ENCODE results near the gene SEPTIN10. TPM values are rescaled to one million over a fixed set of nuclear protein-coding genes. Genes with fewer than 3 reads are reported as not detected.

Gene SEPTIN10
- total RNA-seq, 2 donors from 2014 or later = 41.5 to 69.8 TPM

DNA sequence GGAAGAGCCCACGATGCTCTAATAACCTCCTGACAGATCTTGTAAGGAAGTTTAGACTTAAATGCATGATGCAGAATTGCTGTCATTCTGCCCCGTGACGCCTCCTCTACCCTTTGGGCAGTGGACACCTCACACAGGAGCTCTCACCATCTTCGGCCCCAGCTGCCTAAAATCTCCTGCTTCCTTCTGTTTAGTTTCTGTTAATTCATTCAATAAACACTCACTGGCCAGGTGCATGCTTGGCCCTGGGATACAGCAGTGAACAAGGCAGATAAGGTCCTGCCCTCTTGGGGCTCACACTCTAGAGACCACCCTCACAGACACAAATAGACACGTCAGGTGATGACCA lies 81.1 kb downstream of the SEPTIN10 start:
- Histone ChIP-seq H3K36me3 (no peaks in the 10 kb centered on the region), H3K9ac (ENCODE audit: low read depth in 2 of 2, low read length in 2 of 2) (no peak overlapping the region), H3K9me3 (no peaks in the 10 kb centered on the region), H3K4me1 (no peaks in the 10 kb centered on the region), H3K27me3 (no peaks in the 10 kb centered on the region), H3K27ac (no peak overlapping the region), H3K4me3 (no peak overlapping the region)
- TF ChIP-seq, protein P1, sequence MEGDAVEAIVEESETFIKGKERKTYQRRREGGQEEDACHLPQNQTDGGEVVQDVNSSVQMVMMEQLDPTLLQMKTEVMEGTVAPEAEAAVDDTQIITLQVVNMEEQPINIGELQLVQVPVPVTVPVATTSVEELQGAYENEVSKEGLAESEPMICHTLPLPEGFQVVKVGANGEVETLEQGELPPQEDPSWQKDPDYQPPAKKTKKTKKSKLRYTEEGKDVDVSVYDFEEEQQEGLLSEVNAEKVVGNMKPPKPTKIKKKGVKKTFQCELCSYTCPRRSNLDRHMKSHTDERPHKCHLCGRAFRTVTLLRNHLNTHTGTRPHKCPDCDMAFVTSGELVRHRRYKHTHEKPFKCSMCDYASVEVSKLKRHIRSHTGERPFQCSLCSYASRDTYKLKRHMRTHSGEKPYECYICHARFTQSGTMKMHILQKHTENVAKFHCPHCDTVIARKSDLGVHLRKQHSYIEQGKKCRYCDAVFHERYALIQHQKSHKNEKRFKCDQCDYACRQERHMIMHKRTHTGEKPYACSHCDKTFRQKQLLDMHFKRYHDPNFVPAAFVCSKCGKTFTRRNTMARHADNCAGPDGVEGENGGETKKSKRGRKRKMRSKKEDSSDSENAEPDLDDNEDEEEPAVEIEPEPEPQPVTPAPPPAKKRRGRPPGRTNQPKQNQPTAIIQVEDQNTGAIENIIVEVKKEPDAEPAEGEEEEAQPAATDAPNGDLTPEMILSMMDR (IDR thresholded peaks at IDR 0.05) = no peak
- intact Hi-C loops (cut with DNase I) = no loop called here
- no peak for DNase-seq

DNA sequence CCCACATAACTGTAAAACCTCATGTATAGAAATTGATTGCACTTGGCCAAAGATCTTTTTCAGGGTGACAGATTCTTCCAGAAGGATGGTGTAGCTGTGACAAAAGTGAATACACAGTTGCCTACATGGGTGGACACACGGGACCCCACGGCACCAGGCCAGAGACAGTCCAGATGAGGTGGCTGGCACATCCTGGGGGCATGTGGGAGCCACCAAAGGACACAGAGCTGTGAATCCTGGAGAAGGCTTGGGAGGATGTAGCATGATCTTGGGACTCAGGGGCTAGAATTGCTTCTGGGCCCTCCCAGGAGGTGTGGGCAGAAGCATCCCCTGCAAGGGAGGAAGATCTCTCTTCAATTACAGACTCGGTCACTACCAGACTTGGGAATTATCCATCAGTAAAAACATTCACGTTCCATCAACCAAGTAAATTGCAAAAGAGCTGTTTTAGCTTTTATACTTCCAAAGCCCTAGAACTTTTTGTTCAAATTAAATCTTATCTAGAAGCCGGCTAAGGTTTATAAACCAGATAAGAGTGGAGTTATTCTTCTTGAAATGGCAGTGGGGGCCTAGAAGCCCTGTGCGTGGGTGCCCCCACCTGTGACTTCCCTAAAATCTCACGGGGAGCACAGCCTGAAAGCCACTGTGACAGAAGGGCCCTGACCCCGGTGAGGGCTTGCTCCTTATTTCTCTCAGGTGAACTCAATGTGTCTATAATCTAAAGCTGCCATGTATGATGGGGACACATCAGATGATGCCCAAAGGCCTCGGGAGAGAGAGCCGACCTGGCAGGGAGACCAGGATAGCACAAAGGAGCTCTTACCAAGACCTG lies 81.7 kb downstream of the SEPTIN10 start:
- Histone ChIP-seq H3K9ac (ENCODE audit: low read depth in 2 of 2, low read length in 2 of 2) (no peak overlapping the region), H3K4me1 (no peaks in the 10 kb centered on the region), H3K9me3 (no peaks in the 10 kb centered on the region), H3K27ac (no peak overlapping the region), H3K4me3 (no peak overlapping the region), H3K36me3 (no peaks in the 10 kb centered on the region), H3K27me3 (no peaks in the 10 kb centered on the region)
- TF ChIP-seq, protein P1 (IDR thresholded peaks at IDR 0.05) = no peak
- intact Hi-C loops (cut with DNase I) = no loop called here
- no peak for DNase-seq

DNA sequence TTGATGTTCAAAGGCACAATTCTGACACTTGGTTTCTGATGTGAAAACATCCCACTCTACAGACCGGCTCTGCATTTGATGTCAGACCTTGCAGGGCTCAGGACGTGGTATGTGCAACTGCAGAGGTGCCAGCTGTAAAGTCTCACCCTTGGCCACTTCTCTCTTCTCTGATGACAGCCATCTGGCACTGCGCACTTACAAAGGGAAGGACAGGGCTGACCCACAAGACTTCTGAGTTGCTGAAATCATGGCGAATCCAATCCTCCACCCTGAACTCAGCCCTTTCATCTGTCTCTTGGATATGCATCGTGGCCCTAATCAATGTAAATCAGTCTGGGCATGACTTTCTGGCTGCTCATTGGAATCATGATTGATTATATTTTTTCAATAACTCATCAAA lies 82.5 kb downstream of the SEPTIN10 start:
- intact Hi-C loops (cut with DNase I) = no loop called here
- H3K27ac ChIP-seq = no peak overlapping the region
- H3K4me3 ChIP-seq = no peak overlapping the region
- no peaks in the 10 kb centered on the region for H3K9me3 ChIP-seq
- TF ChIP-seq, protein P1 (IDR thresholded peaks at IDR 0.05) = no peak
- no peaks in the 10 kb centered on the region for H3K36me3 ChIP-seq
- no peak for DNase-seq
- no peaks in the 10 kb centered on the region for H3K4me1 ChIP-seq
- no peaks in the 10 kb centered on the region for H3K27me3 ChIP-seq
- H3K9ac ChIP-seq (ENCODE audit: low read depth in 2 of 2, low read length in 2 of 2) = no peak overlapping the region

DNA sequence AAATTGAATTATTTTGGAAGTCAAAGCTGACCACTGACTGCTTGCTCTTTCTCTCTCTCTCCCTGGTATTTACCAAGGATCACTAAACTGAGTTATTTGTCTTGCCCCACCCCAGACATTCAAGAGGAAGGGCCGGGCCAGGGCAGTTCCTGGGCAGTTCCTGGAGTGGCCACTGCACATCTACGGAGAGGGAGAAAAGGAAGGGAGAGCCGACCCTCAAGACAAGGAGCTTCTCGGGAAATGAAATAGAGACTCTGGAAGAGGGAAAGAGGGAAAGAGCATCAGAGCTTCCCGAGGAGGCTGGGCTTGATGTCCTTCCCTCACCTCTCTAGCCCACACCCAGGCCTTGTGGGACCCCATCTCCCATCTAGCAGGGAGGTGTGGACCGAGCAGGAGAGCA lies 83.1 kb downstream of the SEPTIN10 start:
- H3K36me3 ChIP-seq = no peaks in the 10 kb centered on the region
- no peaks in the 10 kb centered on the region for H3K9me3 ChIP-seq
- H3K4me3 ChIP-seq = no peak overlapping the region
- intact Hi-C loops (cut with DNase I) = no loop called here
- TF ChIP-seq, protein P1 (IDR thresholded peaks at IDR 0.05) = no peak
- H3K9ac ChIP-seq (ENCODE audit: low read depth in 2 of 2, low read length in 2 of 2) = no peak overlapping the region
- DNase-seq = no peak
- no peaks in the 10 kb centered on the region for H3K4me1 ChIP-seq
- no peak overlapping the region for H3K27ac ChIP-seq
- H3K27me3 ChIP-seq = no peaks in the 10 kb centered on the region

DNA sequence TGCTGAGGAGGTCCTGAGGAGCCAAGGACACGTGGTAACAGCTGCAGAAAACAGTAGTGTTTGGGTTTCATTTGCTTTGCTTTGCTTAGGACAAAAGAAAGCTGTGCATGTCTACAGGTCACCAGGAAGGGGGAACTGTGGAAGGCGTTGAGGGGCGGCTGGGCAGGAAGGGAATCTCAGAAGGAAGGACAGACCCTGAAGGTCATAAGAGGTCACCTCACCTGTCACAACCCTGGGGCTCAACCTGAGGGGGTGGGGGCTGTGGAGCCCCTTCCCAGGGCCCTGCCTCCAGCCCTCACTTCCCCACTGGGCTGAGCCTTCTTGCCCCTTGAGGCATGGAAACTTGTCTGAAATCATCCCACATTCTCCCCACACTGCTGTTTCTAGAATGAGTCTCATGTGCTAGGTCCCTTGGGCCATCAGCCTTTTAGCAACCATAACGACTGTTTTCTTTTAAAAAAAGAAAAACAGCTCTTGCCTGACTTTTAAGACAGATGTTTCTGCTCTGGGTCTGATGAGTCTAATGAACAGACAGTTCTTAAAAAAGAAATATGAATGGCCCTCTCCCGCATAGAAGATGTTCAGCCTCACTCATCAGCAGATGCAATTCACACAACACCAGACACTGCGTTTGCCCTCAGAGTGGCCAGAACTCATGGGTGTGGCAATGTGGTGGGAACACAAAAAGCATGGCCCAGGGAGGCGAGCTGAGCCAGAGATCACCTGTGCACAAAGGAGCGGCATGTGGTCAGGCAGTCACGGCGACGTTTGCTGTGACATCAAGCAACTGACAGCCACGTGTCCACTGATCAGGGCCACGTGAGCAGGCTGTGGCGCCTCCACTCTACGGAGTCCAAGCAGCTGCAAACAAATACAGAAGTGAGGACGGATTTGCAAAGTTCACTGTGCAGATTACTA lies 84.0 kb downstream of the SEPTIN10 start:
- Histone ChIP-seq H3K27me3 (no peaks in the 10 kb centered on the region), H3K4me3 (no peak overlapping the region), H3K9me3 (no peaks in the 10 kb centered on the region), H3K27ac (no peak overlapping the region), H3K9ac (ENCODE audit: low read depth in 2 of 2, low read length in 2 of 2) (no peak overlapping the region), H3K4me1 (no peaks in the 10 kb centered on the region), H3K36me3 (no peaks in the 10 kb centered on the region)
- intact Hi-C loops (cut with DNase I) = no loop called here
- DNase-seq = no peak
- TF ChIP-seq, protein P1 (IDR thresholded peaks at IDR 0.05) = no peak

Data from colonic mucosa (tissue), 4 donors.